ENCODE results near the gene MS4A12.
"Not testable (repeated sequence)": the region's sequence is repeated elsewhere in the genome, so short reads cannot be mapped to it uniquely, and the experiment has no call there.

DNA sequence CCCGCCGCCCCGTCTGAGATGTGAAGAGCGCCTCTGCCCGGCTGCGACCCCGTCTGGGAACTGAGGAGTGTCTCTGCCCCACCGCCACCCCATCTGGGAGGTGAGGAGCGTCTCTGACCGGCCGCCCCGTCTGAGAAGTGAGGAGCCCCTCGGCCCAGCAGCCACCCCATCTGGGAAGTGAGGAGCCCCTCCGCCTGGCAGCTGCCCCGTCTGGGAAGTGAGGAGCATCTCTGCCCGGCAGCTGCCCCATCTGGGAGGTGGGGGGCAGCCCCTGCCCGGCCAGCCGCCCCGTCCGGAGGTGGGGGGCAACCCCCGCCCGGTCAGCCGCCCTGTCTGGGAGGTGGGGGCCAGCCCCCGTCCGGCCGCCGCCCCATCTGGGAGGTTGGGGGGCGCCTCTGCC lies 17.6 kb downstream of the MS4A12 start:
- TF ChIP-seq, protein P1, sequence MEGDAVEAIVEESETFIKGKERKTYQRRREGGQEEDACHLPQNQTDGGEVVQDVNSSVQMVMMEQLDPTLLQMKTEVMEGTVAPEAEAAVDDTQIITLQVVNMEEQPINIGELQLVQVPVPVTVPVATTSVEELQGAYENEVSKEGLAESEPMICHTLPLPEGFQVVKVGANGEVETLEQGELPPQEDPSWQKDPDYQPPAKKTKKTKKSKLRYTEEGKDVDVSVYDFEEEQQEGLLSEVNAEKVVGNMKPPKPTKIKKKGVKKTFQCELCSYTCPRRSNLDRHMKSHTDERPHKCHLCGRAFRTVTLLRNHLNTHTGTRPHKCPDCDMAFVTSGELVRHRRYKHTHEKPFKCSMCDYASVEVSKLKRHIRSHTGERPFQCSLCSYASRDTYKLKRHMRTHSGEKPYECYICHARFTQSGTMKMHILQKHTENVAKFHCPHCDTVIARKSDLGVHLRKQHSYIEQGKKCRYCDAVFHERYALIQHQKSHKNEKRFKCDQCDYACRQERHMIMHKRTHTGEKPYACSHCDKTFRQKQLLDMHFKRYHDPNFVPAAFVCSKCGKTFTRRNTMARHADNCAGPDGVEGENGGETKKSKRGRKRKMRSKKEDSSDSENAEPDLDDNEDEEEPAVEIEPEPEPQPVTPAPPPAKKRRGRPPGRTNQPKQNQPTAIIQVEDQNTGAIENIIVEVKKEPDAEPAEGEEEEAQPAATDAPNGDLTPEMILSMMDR (conservative IDR thresholded peaks at IDR 0.05; ENCODE audit: low read length), result not testable (repeated sequence)
- not testable (repeated sequence) for TF ChIP-seq EZH2phosphoT487 (IDR thresholded peaks at IDR 0.05; ENCODE audit: borderline replicate concordance, low read depth, low read length)
